SK-N-SH (cell line): ENCODE measurements around the gene MPPED2. TPM values are rescaled to one million over a fixed set of nuclear protein-coding genes. Genes with fewer than 3 reads are reported as not detected.

ENCODE experiments used
- CTCF ChIA-PET: fragments of 300-600, 350-600 bp; formaldehyde crosslinking; extraction: SDS; loops from one replicate; lab custom pipeline; 2021; lab: Yijun Ruan, JAX
- POLR2A ChIA-PET: fragments of 350-600 bp; sonication (Branson Sonifier 250); formaldehyde crosslinking; extraction: SDS; loops from one replicate; lab custom pipeline; 2020; ENCODE audit warnings: antibody characterized with exemption, inconsistent platforms; lab: Yijun Ruan, JAX
- DNase-seq: peaks from one replicate; pipeline ENCODE4 v3.0.0; 2012
- H2AFZ ChIP-seq: fragments of 200-600 bp; sonication (generic); 2 replicates; pipeline ENCODE4 v1.8.1; 2016; ENCODE audit warnings: antibody characterized with exemption, mild to moderate bottlenecking, low read depth
- H3F3A ChIP-seq: fragments of 200-600 bp; sonication (generic); replicated peaks from 2 replicates; pipeline ENCODE3; 2016; ENCODE audit warnings: antibody characterized with exemption, mild to moderate bottlenecking; ENCODE audit not compliant: insufficient read depth
- H3K27ac ChIP-seq, 2 experiments: fragments of 200-500 bp in 1 of 2; fragments of 200-600 bp in 1 of 2; sonication (Bioruptor generic) in 1 of 2; sonication (generic), shearing (Covaris generic) in 1 of 2; 2 replicates each; pipeline versions ENCODE4 v1.5.1 to v1.6.1; 2014 to 2016; ENCODE audit warnings: low read depth in 2 of 2, inconsistent platforms in 1 of 2, low read length in 1 of 2, mild to moderate bottlenecking in 1 of 2, mixed read lengths in 1 of 2
- H3K27me3 ChIP-seq: fragments of 200-600 bp; sonication (generic), shearing (Covaris generic); 2 replicates; pipeline ENCODE4 v1.6.1; 2016; ENCODE audit warnings: mixed run types; ENCODE audit not compliant: insufficient read depth
- H3K36me3 ChIP-seq, 2 experiments: fragments of 200-500 bp in 1 of 2; fragments of 200-600 bp in 1 of 2; sonication (Bioruptor generic) in 1 of 2; sonication (generic) in 1 of 2; replicated peaks in 1 of 2; 2 replicates each; pipeline versions ENCODE3 to v1.5.1; 2014 to 2016; ENCODE audit warnings: low read length in 1 of 2, mild to moderate bottlenecking in 1 of 2; ENCODE audit not compliant: insufficient read depth in 2 of 2, control insufficient read depth in 1 of 2
- H3K4me1 ChIP-seq, 2 experiments: fragments of 200-500 bp in 1 of 2; fragments of 200-600 bp in 1 of 2; sonication (Bioruptor generic) in 1 of 2; sonication (generic), shearing (Covaris generic) in 1 of 2; 2 replicates each; pipeline versions ENCODE4 v1.5.1 to v1.6.1; 2014 to 2016; ENCODE audit warnings: low read depth in 1 of 2, low read length in 1 of 2, mixed run types in 1 of 2; ENCODE audit not compliant: insufficient read depth in 2 of 2, control insufficient read depth in 1 of 2
- H3K4me2 ChIP-seq: fragments of 200-600 bp; sonication (generic), shearing (Covaris generic); 2 replicates; pipeline ENCODE4 v1.6.1; 2017; ENCODE audit warnings: mixed run types
- H3K4me3 ChIP-seq, 2 experiments: fragments of 200-500 bp in 1 of 2; fragments of 200-600 bp in 1 of 2; sonication (Bioruptor generic) in 1 of 2; sonication (generic), shearing (Covaris generic) in 1 of 2; 2 replicates each; pipeline versions ENCODE4 v1.5.1 to v1.8.1; 2014 to 2016; ENCODE audit warnings: low read depth in 2 of 2, inconsistent platforms in 1 of 2, low read length in 1 of 2, mild to moderate bottlenecking in 1 of 2, mixed read lengths in 1 of 2, moderate library complexity in 1 of 2
- H3K79me2 ChIP-seq: fragments of 200-600 bp; sonication (generic); 2 replicates; pipeline ENCODE4 v1.8.1; 2017; ENCODE audit warnings: mild to moderate bottlenecking; ENCODE audit not compliant: insufficient read depth
- H3K9ac ChIP-seq: fragments of 200-600 bp; sonication (generic); 2 replicates; pipeline ENCODE4 v1.6.1; 2017; ENCODE audit warnings: mixed run types
- H3K9me2 ChIP-seq: fragments of 200-600 bp; sonication (generic); 2 replicates; pipeline ENCODE4 v1.6.1; 2017; ENCODE audit warnings: mixed run types
- H3K9me3 ChIP-seq: fragments of 200-600 bp; sonication (generic); 2 replicates; pipeline ENCODE4 v1.6.1; 2017; ENCODE audit warnings: mixed run types, mild to moderate bottlenecking, moderate library complexity
- H4K20me1 ChIP-seq: fragments of 200-600 bp; sonication (generic); 2 replicates; pipeline ENCODE4 v1.6.1; 2017; ENCODE audit warnings: mild to moderate bottlenecking, mixed run types; ENCODE audit not compliant: insufficient read depth
- CHD2 ChIP-seq: fragments of 150-350 bp; IDR thresholded peaks from 2 replicates; pipeline ENCODE4 v1.6.1; 2018; ENCODE audit warnings: low read length; ENCODE audit not compliant: partially characterized antibody
- CTCF ChIP-seq: fragments of 200-600 bp; sonication (generic); IDR thresholded peaks from 2 replicates; pipeline ENCODE4 v1.6.1; 2017; ENCODE audit warnings: antibody characterized with exemption, mild to moderate bottlenecking, moderate library complexity
- ELF1 ChIP-seq: IDR thresholded peaks from 2 replicates; pipeline ENCODE4 v1.4.0; 2012
- EP300 ChIP-seq, 2 experiments: IDR thresholded peaks; 2 replicates each; pipeline versions ENCODE4 v1.4.0 to v1.6.1; 2012; ENCODE audit warnings: borderline replicate concordance in 1 of 2, low read depth in 1 of 2, low read length in 1 of 2
- EZH2phosphoT487 ChIP-seq: fragments of 200-600 bp; sonication (generic); IDR thresholded peaks from 2 replicates; pipeline ENCODE4 v1.6.1; 2017; ENCODE audit warnings: low read depth, mixed run types, mild to moderate bottlenecking, antibody characterized with exemption, moderate library complexity, borderline replicate concordance
- FOSL2 ChIP-seq: IDR thresholded peaks from 2 replicates; pipeline ENCODE4 v1.4.0; 2012; ENCODE audit warnings: low read depth, mild to moderate bottlenecking, moderate library complexity, borderline replicate concordance
- GATA2 ChIP-seq: sonication (generic); formaldehyde crosslinking; IDR thresholded peaks from 2 replicates; pipeline ENCODE4 v1.5.0; 2020; ENCODE audit warnings: mild to moderate bottlenecking, missing genetic modification reagents
- MAX ChIP-seq: IDR thresholded peaks from 2 replicates; pipeline ENCODE4 v1.4.0; 2012; ENCODE audit warnings: low read depth
- MEF2A ChIP-seq: IDR thresholded peaks from 2 replicates; pipeline ENCODE4 v1.4.0; 2012; ENCODE audit warnings: low read depth, borderline replicate concordance
- NRF1 ChIP-seq: IDR thresholded peaks from 2 replicates; pipeline ENCODE4 v1.6.1; 2012; ENCODE audit warnings: low read depth, mild to moderate bottlenecking, low read length
- POLR2AphosphoS5 ChIP-seq: IDR thresholded peaks from 2 replicates; pipeline ENCODE4 v1.6.1; 2012; ENCODE audit warnings: low read depth, low read length
- RCOR1 ChIP-seq: fragments of 150-350 bp; IDR thresholded peaks from 2 replicates; pipeline ENCODE4 v1.6.1; 2017; ENCODE audit warnings: antibody characterized with exemption, low read length
- REST ChIP-seq: IDR thresholded peaks from 2 replicates; pipeline ENCODE4 v1.6.1; 2012; ENCODE audit warnings: mild to moderate bottlenecking, low read depth, low read length, moderate library complexity
- RXRA ChIP-seq: IDR thresholded peaks from 2 replicates; pipeline ENCODE4 v1.4.0; 2012; ENCODE audit warnings: low read depth, mild to moderate bottlenecking, borderline replicate concordance
- SMC3 ChIP-seq: IDR thresholded peaks from 2 replicates; pipeline ENCODE4 v1.6.1; 2012; ENCODE audit warnings: low read depth, low read length, improper control_type of control experiment
- TCF12 ChIP-seq: IDR thresholded peaks from 2 replicates; pipeline ENCODE4 v1.4.0; 2012
- USF1 ChIP-seq: IDR thresholded peaks from 2 replicates; pipeline ENCODE4 v1.4.0; 2012; ENCODE audit warnings: low read depth, borderline replicate concordance
- ZBTB33 ChIP-seq: IDR thresholded peaks from 2 replicates; pipeline ENCODE4 v1.4.0; 2012; ENCODE audit warnings: low read depth, borderline replicate concordance
- WGBS: methylation state at CpG from one replicate; pipeline ENCODE4 v1.1.6; 2017; ENCODE audit warnings: low lambda C conversion rate; 5-methylcytosine and 5-hydroxymethylcytosine counted together
- polyA plus RNA-seq, 3 experiments: library from polyadenylated mRNA; depleted of rRNA; stranded (reverse); fragments of >200 nt; gene quantifications; 2 replicates each; pipeline ENCODE4 v1.2.3, GENCODE V29; 2012

Gene MPPED2
- polyA plus RNA-seq, 1 of the 3 experiments (the other 2 are of a cell fraction): 0.05 TPM

- Histone ChIP-seq H3K79me2 (no peaks in the 10 kb centered on the region), H3K9me3 (no peaks in the 10 kb centered on the region), H3K27me3 (no peaks in the 10 kb centered on the region; the same call in 1 of the 2 replicates), H3F3A (no peaks in the 10 kb centered on the region), H3K9ac (no peak overlapping the region), H3K36me3 (no peaks in the 10 kb centered on the region), H3K4me1 (peaks cover 0 to 16% of the 10 kb centered on the region in 2 experiments; a peak in 2 of 4 replicates), H3K4me2 (no peak overlapping the region), H3K4me3 (no peak overlapping the region), H4K20me1 (no peaks in the 10 kb centered on the region), H3K27ac (no peak overlapping the region), H2AFZ (no peak overlapping the region), H3K9me2 (no peaks in the 10 kb centered on the region)
- TF ChIP-seq SMC3 (no peak), RXRA (no peak), EP300 (IDR thresholded peaks at IDR 0.05; ENCODE audit: borderline replicate concordance in 1 of 2, low read depth in 1 of 2, low read length in 1 of 2) (no peak), POLR2AphosphoS5 (no peak), CTCF (no peak), FOSL2 (no peak), MEF2A (no peak), TCF12 (no peak), CHD2 (no peak), MAX (no peak), USF1 (no peak), ZBTB33 (no peak)
- ChIA-PET CTCF (interaction anchor here (1.0 to 1.5 kb wide), 2 partner anchors 12 to 21 kb away, joined by 3 read pairs; no protein-coding TSS in a partner anchor), POLR2A (no interaction called here)
- DNase-seq: no peak
Observed at GRCh38 chr11:30538251-30538650, 47.9 kb downstream of the MPPED2 start.

GRCh38 chr11:30535818-30536217 is 50.3 kb downstream of the MPPED2 start:
- ChIA-PET CTCF (no interaction called here), POLR2A (no interaction called here)
- DNase-seq: peak; percentile 54
- no peaks in the 10 kb centered on the region for H3K9me3 ChIP-seq
- no peaks in the 10 kb centered on the region for H4K20me1 ChIP-seq
- peak overlapping the region in 1 of 2 experiments; percentile 64; a peak in 2 of 4 replicates for H3K27ac ChIP-seq
- no peaks in the 10 kb centered on the region; the same call in 1 of the 2 replicates for H3K27me3 ChIP-seq
- H2AFZ ChIP-seq: no peak overlapping the region
- H3K4me2 ChIP-seq: no peak overlapping the region
- H3K9ac ChIP-seq: no peak overlapping the region
- no peaks in the 10 kb centered on the region for H3K79me2 ChIP-seq
- H3K9me2 ChIP-seq: no peaks in the 10 kb centered on the region
- peaks cover 0 to 16% of the 10 kb centered on the region in 2 experiments; a peak in 2 of 4 replicates for H3K4me1 ChIP-seq
- no peak for TF ChIP-seq TCF12
- TF ChIP-seq EZH2phosphoT487: no peak
- TF ChIP-seq CHD2: peak; percentile 27
- TF ChIP-seq REST: no peak
- no peak for TF ChIP-seq RXRA
- peak; percentile 71 for TF ChIP-seq RCOR1
- TF ChIP-seq ELF1: no peak
- no peak for TF ChIP-seq NRF1
- no peak for TF ChIP-seq POLR2AphosphoS5
- TF ChIP-seq GATA2 (CRISPR knock-in tag): peak; percentile 71
- TF ChIP-seq, all 33 proteins: peak for 3
- no peak overlapping the region for H3K4me3 ChIP-seq
- WGBS: 1% methylated on average over 13 of the region's 13 CpGs
- H3F3A ChIP-seq: no peaks in the 10 kb centered on the region
- H3K36me3 ChIP-seq: no peaks in the 10 kb centered on the region
